ENCODE measurements around the gene KNCN.

DNA sequence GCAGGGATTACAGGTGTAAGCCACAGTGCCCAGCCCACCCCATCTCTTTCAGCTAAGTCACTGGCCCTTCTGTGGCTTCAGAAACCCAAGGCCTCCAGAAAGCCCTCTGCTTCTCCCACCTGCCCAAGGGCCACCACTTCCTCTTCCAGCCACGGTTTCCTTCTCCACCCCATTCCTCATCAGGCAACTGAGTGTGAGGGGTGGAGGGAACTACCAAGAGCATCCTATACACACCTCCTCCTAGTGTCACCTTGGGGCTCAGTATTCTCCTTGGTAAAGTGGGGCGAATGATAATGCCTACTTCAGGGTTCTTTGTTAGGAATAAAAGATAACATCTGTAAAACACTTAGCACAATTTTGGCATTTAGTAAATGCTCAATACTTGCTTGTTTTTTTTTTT, 30.0 kb downstream of the KNCN start:
- TF ChIP-seq, protein P1, sequence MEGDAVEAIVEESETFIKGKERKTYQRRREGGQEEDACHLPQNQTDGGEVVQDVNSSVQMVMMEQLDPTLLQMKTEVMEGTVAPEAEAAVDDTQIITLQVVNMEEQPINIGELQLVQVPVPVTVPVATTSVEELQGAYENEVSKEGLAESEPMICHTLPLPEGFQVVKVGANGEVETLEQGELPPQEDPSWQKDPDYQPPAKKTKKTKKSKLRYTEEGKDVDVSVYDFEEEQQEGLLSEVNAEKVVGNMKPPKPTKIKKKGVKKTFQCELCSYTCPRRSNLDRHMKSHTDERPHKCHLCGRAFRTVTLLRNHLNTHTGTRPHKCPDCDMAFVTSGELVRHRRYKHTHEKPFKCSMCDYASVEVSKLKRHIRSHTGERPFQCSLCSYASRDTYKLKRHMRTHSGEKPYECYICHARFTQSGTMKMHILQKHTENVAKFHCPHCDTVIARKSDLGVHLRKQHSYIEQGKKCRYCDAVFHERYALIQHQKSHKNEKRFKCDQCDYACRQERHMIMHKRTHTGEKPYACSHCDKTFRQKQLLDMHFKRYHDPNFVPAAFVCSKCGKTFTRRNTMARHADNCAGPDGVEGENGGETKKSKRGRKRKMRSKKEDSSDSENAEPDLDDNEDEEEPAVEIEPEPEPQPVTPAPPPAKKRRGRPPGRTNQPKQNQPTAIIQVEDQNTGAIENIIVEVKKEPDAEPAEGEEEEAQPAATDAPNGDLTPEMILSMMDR (IDR thresholded peaks at IDR 0.05 in 4 of 5, conservative IDR thresholded peaks at IDR 0.05 in 1 of 5): no peak
- TF ChIP-seq POLR2A (IDR thresholded peaks at IDR 0.05): no peak

Measured in gastrocnemius medialis (tissue), 4 donors.